IPS DF 4.7 (cell line): Measurements from ENCODE around the gene SREK1.
"Not testable (repeated sequence)": the region's sequence is repeated elsewhere in the genome, so short reads cannot be mapped to it uniquely, and the experiment has no call there.

Experiments
- DNase-seq: peaks from one replicate; pipeline ENCODE4 v3.0.0-alpha.2; 2013; ENCODE audit warnings: low spot score; ENCODE audit errors: extremely low read depth

SREK1 gene, protein sequence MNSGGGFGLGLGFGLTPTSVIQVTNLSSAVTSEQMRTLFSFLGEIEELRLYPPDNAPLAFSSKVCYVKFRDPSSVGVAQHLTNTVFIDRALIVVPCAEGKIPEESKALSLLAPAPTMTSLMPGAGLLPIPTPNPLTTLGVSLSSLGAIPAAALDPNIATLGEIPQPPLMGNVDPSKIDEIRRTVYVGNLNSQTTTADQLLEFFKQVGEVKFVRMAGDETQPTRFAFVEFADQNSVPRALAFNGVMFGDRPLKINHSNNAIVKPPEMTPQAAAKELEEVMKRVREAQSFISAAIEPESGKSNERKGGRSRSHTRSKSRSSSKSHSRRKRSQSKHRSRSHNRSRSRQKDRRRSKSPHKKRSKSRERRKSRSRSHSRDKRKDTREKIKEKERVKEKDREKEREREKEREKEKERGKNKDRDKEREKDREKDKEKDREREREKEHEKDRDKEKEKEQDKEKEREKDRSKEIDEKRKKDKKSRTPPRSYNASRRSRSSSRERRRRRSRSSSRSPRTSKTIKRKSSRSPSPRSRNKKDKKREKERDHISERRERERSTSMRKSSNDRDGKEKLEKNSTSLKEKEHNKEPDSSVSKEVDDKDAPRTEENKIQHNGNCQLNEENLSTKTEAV

GRCh38 chr5:66144074-66144833, at the start of gene SREK1:
Gene SREK1, plus strand, starts transcription at chr5:66144300. Its CDS starts 77 bp downstream, at chr5:66144377.
- peak; percentile 69 for DNase-seq

GRCh38 chr5:66100851-66101250, 43.2 kb upstream of the SREK1 start:
- DNase-seq: no peak

GRCh38 chr5:66113160-66113559, 30.9 kb upstream of the SREK1 start:
- no peak for DNase-seq

DNA sequence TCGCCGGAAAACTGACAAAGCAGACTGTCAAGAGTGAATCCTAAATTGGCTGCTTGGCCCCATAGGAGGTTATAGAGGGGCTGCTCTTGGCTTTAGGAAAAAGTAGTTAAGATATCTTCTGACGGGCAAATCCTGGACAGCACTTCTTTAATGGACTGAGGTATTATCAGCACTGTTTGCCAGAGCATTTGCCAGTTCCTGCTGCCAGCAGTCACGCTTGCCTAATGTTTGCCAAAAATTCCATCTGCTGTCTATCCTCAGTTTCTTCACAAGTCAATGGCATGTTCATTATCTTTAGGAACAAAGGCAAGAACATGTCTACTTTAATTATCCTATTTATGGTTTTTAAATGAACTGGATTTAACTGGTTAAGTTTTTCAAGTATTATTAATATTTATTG, 25.8 kb upstream of the SREK1 start:
- DNase-seq: no peak

DNA sequence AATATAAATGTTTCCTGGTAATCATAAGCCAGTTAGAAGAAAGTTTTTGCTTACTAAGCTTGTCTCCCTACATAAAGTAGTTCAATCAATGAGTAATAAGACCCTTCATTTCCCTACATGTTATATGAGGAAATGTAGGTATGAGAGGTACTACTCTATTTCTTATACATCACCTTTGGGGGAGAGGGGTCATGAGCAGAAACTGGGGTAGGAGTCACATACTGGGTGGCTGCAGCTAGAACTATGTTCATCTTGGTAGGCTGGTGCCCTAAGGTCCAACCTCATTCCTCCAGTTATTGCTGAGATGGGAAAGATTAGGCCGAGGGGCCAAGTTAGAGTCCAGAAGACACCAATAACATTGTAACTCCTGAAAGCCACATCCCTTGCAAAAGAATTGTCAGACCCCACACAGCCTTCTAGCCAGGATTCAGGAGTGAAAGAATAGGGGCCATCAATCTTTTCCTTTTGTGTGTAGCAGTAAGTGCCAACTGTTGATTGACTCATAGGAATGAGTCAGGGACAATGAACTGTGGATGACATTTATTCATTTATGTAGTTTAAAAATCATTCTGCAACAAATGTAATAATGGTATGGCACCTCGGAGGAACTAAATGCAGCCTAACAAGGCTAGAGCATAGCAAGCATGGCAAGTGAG, 21.6 kb upstream of the SREK1 start:
- DNase-seq: no peak

DNA sequence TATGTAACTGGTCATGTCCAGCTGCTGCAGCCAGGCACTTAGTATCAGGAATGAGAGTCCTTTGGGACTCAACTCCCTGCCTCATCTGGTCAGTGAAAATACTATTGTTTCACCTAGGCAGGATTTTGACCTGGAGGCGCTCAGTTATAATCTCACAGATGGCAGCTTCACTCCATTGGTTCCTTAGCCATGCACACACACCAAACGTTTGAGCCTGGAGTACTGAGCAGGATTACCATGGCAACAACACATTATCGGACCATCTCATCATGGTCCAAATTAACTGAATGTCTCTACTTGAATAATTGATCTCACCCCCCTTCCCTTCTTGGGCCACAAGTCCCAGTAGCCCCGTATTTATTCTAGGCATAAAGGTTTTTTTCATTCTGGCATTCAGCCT, 15.0 kb upstream of the SREK1 start:
- no peak for DNase-seq

DNA sequence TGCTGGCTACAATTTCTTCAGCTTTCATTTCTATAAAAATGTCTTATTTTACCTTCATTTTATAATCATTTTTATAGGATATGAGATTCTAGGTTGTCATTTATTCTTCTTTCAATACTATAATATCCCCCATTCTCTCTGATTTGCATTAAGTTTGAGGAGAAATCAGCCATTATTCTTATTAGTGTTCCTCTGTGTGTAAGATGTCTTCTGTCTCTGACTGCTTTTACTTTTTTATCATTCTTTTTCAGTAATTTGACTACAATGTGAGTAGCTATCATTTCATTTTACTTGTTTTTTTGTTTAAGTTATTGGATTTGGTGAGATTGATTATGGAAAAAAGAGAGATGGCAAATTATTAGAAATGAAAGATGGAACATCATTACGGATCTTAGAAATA, 13.6 kb upstream of the SREK1 start:
- DNase-seq: no peak

DNA sequence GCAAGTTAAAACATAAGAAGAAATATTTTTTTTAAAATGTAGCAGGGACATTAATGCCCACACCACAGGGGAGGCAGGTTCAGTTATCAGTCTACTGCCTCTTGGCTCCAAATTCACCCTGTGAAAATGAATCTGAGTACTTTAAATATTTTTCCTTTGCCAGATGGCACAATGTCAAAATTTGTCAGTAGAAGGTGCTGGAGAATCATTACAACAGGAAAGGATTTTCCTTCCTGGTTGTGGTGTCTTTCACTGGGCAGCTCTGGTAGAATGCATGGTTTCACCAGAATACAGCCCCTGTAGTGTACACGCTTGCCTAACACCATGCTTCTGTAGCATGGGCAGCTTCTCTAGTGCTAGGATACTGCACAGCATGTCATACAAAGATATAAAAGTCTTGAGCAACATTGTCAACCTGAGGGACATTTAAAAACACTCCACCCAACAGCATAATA, 9.7 kb upstream of the SREK1 start:
- no peak for DNase-seq

GRCh38 chr5:66136053-66136452, 8.0 kb upstream of the SREK1 start:
- DNase-seq: no peak

DNA sequence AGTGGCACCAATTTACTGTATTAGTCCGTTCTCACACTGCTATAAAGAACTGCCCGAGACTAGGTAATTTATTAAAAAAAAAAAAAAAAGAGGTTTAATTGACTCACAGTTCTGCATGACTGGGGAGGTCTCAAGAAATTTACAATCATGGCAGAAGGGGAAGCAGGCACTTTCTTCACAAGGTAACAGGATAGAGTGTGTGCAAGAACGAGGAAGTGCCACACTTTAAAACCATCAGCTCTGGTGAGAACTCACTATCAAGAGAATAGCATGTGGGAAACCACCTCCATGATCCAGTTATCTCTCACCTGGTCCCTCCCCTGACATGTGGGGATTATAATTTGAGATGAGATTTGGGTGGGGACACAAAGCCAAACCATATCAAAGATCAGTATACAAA, 7.2 kb upstream of the SREK1 start:
- not testable (repeated sequence) for DNase-seq

- DNase-seq: no peak
These were observed 5.3 kb upstream of the SREK1 start for GRCh38 chr5:66138637-66139317.

- DNase-seq: no peak
These were observed 4.8 kb upstream of the SREK1 start for GRCh38 chr5:66139318-66139712.

GRCh38 chr5:66142417-66142816, 1.7 kb upstream of the SREK1 start:
- no peak for DNase-seq

GRCh38 chr5:66143473-66144073, 527 bp upstream of the SREK1 start:
- no peak for DNase-seq

DNA sequence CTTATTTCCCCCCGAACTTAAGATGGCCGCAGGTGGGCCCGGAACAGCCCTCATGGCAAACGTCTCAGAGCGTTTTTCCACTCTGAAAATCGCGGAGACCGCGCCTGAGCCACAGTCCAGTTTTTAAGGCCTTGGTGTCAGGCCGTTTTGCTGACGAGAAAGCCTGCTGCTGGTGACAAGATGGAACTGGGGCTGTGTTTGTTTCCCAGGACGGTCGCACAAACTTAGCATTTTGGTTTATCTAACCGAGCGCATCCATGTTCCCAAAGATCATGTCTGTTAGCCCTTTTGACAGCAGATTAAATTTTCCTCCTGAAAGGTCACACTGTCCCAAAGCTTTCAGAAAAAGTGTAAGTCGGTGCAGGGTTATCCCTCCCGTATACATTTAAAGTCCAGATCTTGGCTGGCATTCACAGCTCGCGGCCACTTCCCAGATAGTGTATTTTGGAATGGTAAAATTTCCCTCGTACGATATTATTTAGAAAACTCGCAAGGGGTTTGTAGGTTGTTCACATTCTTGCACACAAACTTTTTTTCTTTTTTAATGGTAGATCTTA, 812 bp downstream of the SREK1 start:
- no peak for DNase-seq

- no peak for DNase-seq
These were observed 1.6 kb downstream of the SREK1 start for GRCh38 chr5:66145737-66146136.

- no peak for DNase-seq
These were observed 5.8 kb downstream of the SREK1 start for GRCh38 chr5:66149950-66150349.

DNA sequence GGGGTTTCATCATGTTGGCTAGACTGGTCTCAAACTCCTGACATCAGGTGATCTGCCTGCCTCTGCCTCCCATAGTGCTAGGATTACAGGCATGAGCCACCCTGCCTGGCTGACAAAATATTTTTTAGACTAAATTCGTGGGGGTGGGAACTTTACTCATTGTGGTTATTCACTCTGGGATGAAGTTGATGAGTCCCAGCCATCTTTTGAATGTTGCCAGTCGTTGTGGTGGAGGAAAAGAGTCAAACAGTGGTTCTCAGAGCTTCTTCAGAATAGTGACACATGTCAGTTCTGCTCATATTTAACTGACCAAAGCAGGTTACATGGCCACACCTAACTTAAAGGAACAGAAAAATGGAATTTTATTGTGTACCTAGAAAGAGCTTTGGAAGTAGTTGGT, 6.9 kb downstream of the SREK1 start:
- DNase-seq: no peak

DNA sequence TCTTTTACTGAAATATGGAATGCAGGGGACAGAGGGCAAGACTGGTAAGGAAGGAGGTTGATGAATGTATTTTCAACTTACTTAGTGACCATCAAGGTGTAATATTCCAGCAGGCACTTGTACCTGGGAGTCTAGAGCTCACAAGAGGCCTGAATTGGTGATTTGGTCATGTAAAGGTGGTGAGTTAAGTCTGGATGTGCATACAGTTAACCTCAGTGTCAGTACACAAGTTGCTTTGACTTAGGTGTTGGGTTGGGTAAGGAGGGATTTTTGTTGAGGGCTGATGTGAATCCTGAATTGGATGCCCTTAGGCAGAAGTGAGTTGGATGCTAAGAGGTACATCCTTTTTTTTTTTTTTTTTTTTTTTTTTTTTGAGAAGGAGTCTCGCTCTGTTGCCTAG, 7.4 kb downstream of the SREK1 start:
- no peak for DNase-seq

DNA sequence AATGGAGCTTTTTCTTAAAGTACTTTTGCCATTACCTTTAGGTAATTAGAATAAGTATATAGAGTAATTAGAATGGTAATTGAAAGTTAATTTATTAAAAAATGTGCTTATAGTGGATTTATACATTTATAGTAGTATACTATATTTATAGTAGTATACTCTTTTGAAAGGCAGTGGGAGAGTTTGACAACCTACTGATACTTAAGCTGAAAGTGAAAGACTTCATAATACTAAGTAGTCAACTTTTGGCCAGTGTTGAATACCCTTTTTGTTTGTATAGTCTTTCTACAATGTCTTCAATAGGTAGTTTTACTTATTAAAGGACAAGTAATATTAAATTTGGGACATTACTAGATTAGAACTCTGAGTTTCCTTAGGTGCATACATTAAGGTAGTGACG, 12.9 kb downstream of the SREK1 start:
- no peak for DNase-seq
